ENCODE results near the gene MAML3. TPM values are rescaled to one million over a fixed set of nuclear protein-coding genes. Genes with fewer than 3 reads are reported as not detected.

The MAML3 gene
- total and polyA plus RNA-seq, 2 experiments from 2014 or later: 1.7 to 6.5 TPM

DNA sequence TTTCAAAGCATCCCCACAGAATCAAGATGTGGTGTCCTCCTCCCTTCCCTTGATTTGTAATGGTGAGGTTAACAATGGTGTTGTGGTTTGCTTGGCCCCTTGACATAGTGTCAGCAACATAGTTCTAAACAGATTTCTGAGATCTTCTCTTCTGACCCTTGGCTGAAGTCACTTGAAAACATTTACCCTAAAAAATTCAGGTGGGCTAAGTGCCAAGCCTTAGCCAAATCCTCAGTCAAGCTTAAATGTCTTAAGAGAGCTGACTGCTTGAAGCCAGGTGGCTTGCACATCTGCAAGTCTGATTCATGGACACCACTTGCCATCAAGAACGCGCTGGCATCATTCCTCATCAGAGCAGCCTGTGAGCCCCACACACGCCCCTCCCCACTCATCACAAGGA lies 315.2 kb downstream of the MAML3 start:
- H3K4me1 Mint-ChIP-seq: peaks cover 28% of the 10 kb centered on the region

More for the DNA sequence above, 315.2 kb downstream of the MAML3 start:
- no peaks in the 10 kb centered on the region for H3K36me3 Mint-ChIP-seq (ENCODE audit: low read depth)
- H3K4me1 ChIP-seq (ENCODE audit: insufficient read depth): peaks cover 31% of the 10 kb centered on the region
- no peaks in the 10 kb centered on the region for H3K36me3 ChIP-seq (ENCODE audit: insufficient read depth)
- no peak overlapping the region for H2AFZ ChIP-seq
- H3K27me3 ChIP-seq (ENCODE audit: insufficient read depth): no peaks in the 10 kb centered on the region
- no peak overlapping the region for H3K27ac Mint-ChIP-seq
- TF ChIP-seq STAT1 (IDR thresholded peaks at IDR 0.05; ENCODE audit: unreplicated experiment): no peak
- TF ChIP-seq, protein P1, sequence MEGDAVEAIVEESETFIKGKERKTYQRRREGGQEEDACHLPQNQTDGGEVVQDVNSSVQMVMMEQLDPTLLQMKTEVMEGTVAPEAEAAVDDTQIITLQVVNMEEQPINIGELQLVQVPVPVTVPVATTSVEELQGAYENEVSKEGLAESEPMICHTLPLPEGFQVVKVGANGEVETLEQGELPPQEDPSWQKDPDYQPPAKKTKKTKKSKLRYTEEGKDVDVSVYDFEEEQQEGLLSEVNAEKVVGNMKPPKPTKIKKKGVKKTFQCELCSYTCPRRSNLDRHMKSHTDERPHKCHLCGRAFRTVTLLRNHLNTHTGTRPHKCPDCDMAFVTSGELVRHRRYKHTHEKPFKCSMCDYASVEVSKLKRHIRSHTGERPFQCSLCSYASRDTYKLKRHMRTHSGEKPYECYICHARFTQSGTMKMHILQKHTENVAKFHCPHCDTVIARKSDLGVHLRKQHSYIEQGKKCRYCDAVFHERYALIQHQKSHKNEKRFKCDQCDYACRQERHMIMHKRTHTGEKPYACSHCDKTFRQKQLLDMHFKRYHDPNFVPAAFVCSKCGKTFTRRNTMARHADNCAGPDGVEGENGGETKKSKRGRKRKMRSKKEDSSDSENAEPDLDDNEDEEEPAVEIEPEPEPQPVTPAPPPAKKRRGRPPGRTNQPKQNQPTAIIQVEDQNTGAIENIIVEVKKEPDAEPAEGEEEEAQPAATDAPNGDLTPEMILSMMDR (conservative IDR thresholded peaks at IDR 0.05; ENCODE audit: low read depth in 2 of 2): no peak
- TF ChIP-seq ZNF114 (CRISPR knock-in tag; IDR thresholded peaks at IDR 0.05): no peak
- no peak for TF ChIP-seq EZH2 (IDR thresholded peaks at IDR 0.05; ENCODE audit: low read depth, unreplicated experiment)
- TF ChIP-seq, protein P2, sequence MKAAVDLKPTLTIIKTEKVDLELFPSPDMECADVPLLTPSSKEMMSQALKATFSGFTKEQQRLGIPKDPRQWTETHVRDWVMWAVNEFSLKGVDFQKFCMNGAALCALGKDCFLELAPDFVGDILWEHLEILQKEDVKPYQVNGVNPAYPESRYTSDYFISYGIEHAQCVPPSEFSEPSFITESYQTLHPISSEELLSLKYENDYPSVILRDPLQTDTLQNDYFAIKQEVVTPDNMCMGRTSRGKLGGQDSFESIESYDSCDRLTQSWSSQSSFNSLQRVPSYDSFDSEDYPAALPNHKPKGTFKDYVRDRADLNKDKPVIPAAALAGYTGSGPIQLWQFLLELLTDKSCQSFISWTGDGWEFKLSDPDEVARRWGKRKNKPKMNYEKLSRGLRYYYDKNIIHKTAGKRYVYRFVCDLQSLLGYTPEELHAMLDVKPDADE (IDR thresholded peaks at IDR 0.05): no peak
- no peak for TF ChIP-seq ZNF331 (CRISPR knock-in tag; IDR thresholded peaks at IDR 0.05; ENCODE audit: low read depth)
- no peak for TF ChIP-seq CREB1 (CRISPR knock-in tag; IDR thresholded peaks at IDR 0.05; ENCODE audit: low read depth)
- TF ChIP-seq, protein P3, sequence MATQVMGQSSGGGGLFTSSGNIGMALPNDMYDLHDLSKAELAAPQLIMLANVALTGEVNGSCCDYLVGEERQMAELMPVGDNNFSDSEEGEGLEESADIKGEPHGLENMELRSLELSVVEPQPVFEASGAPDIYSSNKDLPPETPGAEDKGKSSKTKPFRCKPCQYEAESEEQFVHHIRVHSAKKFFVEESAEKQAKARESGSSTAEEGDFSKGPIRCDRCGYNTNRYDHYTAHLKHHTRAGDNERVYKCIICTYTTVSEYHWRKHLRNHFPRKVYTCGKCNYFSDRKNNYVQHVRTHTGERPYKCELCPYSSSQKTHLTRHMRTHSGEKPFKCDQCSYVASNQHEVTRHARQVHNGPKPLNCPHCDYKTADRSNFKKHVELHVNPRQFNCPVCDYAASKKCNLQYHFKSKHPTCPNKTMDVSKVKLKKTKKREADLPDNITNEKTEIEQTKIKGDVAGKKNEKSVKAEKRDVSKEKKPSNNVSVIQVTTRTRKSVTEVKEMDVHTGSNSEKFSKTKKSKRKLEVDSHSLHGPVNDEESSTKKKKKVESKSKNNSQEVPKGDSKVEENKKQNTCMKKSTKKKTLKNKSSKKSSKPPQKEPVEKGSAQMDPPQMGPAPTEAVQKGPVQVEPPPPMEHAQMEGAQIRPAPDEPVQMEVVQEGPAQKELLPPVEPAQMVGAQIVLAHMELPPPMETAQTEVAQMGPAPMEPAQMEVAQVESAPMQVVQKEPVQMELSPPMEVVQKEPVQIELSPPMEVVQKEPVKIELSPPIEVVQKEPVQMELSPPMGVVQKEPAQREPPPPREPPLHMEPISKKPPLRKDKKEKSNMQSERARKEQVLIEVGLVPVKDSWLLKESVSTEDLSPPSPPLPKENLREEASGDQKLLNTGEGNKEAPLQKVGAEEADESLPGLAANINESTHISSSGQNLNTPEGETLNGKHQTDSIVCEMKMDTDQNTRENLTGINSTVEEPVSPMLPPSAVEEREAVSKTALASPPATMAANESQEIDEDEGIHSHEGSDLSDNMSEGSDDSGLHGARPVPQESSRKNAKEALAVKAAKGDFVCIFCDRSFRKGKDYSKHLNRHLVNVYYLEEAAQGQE (IDR thresholded peaks at IDR 0.05; ENCODE audit: unreplicated experiment): no peak
- no peaks in the 10 kb centered on the region; the same call in 2 of the 3 replicates for H3K9me3 Mint-ChIP-seq
- H3K9me2 ChIP-seq (ENCODE audit: insufficient read depth): 0 out of 2 replicates have a peak, but pooled peaks cover 3% of the 10 kb centered on the region
- H3K4me2 ChIP-seq: no peak overlapping the region
- no peak overlapping the region for H3K27ac ChIP-seq (ENCODE audit: low read depth)
- no peak overlapping the region for H3K4me3 Mint-ChIP-seq
- no peaks in the 10 kb centered on the region for H3K79me2 ChIP-seq (replicated peaks; ENCODE audit: insufficient read depth)
- no peaks in the 10 kb centered on the region for H3K27me3 Mint-ChIP-seq (ENCODE audit: insufficient read depth, low read depth, poor library complexity)
- no peak overlapping the region for H3K4me3 ChIP-seq
- H3F3A ChIP-seq (replicated peaks; ENCODE audit: low read depth): no peaks in the 10 kb centered on the region
- ATAC-seq (no peak), DNase-seq (ENCODE audit: low spot score) (no peak)
- no peaks in the 10 kb centered on the region for H4K20me1 ChIP-seq (replicated peaks; ENCODE audit: insufficient read depth)
